ENCODE measurements around the gene TNF. TPM values are rescaled to one million over a fixed set of nuclear protein-coding genes. Genes with fewer than 3 reads are reported as not detected.

The TNF gene
- total and polyA plus RNA-seq, 3 donors from 2014 or later: 0.24 to 1.1 (median 0.31) TPM

DNA sequence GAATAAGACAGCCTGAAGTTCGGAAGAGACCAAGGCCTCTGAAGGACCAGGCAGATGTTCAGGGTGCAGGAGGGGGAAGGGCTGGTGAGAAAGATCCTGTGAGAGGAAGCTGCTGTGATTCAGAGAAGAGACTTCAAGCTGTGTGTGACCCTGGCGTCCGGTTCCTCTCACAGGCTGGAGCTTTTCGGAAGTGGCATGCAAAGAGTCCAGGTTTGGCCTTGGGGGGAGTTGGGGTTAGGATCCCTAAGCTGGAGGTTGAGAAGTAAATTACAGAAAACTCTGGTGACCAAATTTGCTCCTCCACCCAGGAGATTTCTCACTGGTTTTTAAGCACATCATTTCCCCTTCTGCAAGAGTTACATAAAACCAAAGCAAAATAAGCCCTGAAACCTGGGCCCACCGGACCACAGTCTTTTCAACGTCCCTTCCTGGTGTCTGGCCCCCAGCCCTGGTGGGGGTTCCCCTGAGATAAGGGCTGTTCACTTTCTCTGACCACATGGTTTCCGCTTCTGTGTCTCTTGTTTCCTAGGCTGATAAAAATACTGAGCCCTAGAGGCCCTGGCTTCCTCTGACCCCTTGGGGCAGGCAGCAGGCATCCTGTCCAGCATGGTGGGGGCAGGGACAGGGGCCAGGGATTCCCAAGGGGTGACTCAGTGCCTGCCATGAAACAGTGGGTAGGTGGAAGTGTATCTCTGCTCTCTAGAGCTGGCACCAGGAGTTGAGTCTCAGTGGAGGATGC is 15.2 kb upstream of the TNF start:
- WGBS, 2 donors: 68 to 69% methylated on average over 7 of the region's 7 CpGs
- TF ChIP-seq, protein P1, sequence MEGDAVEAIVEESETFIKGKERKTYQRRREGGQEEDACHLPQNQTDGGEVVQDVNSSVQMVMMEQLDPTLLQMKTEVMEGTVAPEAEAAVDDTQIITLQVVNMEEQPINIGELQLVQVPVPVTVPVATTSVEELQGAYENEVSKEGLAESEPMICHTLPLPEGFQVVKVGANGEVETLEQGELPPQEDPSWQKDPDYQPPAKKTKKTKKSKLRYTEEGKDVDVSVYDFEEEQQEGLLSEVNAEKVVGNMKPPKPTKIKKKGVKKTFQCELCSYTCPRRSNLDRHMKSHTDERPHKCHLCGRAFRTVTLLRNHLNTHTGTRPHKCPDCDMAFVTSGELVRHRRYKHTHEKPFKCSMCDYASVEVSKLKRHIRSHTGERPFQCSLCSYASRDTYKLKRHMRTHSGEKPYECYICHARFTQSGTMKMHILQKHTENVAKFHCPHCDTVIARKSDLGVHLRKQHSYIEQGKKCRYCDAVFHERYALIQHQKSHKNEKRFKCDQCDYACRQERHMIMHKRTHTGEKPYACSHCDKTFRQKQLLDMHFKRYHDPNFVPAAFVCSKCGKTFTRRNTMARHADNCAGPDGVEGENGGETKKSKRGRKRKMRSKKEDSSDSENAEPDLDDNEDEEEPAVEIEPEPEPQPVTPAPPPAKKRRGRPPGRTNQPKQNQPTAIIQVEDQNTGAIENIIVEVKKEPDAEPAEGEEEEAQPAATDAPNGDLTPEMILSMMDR (IDR thresholded peaks at IDR 0.05): no peak
- no peak for TF ChIP-seq POLR2A (IDR thresholded peaks at IDR 0.05)
- no peaks in the 10 kb centered on the region for H3K9me3 ChIP-seq
- H3K4me1 ChIP-seq: no peaks in the 10 kb centered on the region
- no peak for DNase-seq
- no peaks in the 10 kb centered on the region for H3K27me3 ChIP-seq
- no peaks in the 10 kb centered on the region for H3K36me3 ChIP-seq (ENCODE audit: low read depth, missing control alignments)
- intact Hi-C loops (cut with DNase I; ENCODE audit: low total_unique reads): no loop called here
- H3K27ac ChIP-seq: no peak overlapping the region
- H3K4me3 ChIP-seq: no peak overlapping the region

DNA sequence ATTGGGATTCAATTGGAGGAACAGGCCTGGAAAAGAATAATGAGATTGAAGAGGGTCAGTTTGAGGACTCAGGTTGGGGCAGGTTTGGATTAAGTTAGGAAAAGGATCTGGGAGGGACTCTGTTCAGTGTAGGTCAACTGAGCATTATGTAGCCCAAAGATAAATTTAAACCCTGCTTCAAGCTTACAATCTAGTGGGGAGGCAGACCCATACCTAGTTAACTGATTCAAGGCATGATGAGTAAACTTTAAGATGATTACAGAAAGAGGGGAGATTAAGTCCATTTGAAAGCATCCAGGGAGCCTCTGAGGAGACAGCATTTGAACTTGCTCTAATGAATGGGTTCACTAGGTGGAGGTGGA is 14.7 kb upstream of the TNF start:
- DNase-seq: no peak
- TF ChIP-seq, protein P1 (IDR thresholded peaks at IDR 0.05): no peak
- TF ChIP-seq POLR2A (IDR thresholded peaks at IDR 0.05): no peak
- Histone ChIP-seq H3K9me3 (no peaks in the 10 kb centered on the region), H3K4me1 (no peaks in the 10 kb centered on the region), H3K36me3 (ENCODE audit: low read depth, missing control alignments) (no peaks in the 10 kb centered on the region), H3K27ac (no peak overlapping the region), H3K4me3 (no peak overlapping the region), H3K27me3 (no peaks in the 10 kb centered on the region)
- intact Hi-C loops (cut with DNase I; ENCODE audit: low total_unique reads): no loop called here

DNA sequence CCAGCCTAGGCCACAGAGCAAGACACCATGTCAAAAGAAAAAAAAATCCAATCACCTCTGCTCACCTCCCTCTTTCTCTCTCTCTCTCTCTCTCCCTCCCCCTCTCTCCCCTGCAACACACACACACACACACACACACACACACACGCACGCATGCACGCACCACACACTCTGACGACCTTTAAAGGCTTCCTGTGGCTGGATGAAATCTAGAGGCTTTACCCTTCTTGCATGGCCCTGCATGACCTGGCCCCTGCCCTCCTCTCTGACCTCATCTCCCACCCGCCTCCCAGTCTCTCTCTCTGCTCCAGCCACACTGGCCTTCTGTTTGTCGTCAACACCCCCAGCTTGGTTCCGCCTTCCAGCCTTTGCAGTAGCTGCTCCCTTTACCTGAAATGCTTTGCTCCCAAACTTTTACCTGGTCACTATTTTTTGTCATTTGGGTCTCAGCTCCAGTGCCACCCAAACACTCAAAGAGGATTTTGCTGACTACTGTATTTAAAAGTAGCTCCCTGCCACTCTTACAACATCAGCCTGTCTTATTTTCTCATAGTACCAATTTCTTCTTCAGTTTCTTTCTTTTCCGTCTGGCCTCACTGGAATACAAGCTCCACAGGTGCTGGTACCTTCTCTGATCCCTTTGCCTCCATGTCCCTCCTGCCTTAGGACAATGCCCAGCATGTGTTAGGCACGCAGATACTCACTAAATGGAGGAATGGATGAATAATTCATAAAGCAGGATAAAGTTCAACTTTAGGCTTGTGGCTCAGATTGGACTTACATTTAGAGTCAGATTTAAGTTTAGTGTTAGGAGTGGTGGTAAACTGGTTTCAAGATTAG is 7.6 kb upstream of the TNF start:
- intact Hi-C loops (cut with DNase I; ENCODE audit: low total_unique reads): no loop called here
- no peak overlapping the region for H3K4me3 ChIP-seq
- TF ChIP-seq, protein P1 (IDR thresholded peaks at IDR 0.05): no peak
- TF ChIP-seq POLR2A (IDR thresholded peaks at IDR 0.05): no peak
- no peak overlapping the region for H3K27ac ChIP-seq
- no peaks in the 10 kb centered on the region for H3K27me3 ChIP-seq
- no peaks in the 10 kb centered on the region for H3K4me1 ChIP-seq
- WGBS, 2 donors: 52 to 66% methylated on average over 7 to 9 of the region's 9 CpGs
- H3K36me3 ChIP-seq (ENCODE audit: low read depth, missing control alignments): no peaks in the 10 kb centered on the region
- DNase-seq: no peak
- H3K9me3 ChIP-seq: no peaks in the 10 kb centered on the region

DNA sequence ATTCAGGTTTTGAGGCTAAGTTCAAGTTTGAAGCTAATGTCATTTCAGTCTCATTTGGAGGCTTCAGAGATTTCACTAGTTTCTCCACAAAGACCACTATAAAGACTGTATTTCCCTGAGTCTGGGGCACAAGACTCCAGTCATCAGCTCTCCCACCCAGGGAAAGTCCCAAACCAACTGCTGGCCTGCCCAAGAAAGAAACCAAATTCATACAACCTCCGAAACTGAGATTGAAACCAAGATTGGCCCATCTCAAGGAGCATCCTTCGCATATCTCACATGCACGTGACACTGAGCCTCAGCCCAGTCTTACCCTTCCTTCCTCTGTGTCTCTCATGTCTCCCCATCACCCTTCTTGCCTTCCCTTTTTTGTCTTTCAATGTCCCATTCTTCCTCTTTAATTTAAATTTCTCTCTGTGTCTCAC is 6.8 kb upstream of the TNF start:
- no peaks in the 10 kb centered on the region for H3K36me3 ChIP-seq (ENCODE audit: low read depth, missing control alignments)
- no peak for DNase-seq
- H3K27me3 ChIP-seq: no peaks in the 10 kb centered on the region
- no peaks in the 10 kb centered on the region for H3K9me3 ChIP-seq
- 76 to 82% methylated on average over 3 of the region's 3 CpGs for WGBS, 2 donors
- TF ChIP-seq, protein P1 (IDR thresholded peaks at IDR 0.05): no peak
- no peak for TF ChIP-seq POLR2A (IDR thresholded peaks at IDR 0.05)
- intact Hi-C loops (cut with DNase I; ENCODE audit: low total_unique reads): no loop called here
- H3K4me3 ChIP-seq: no peak overlapping the region
- no peak overlapping the region for H3K27ac ChIP-seq
- H3K4me1 ChIP-seq: no peaks in the 10 kb centered on the region

Measured in testis (tissue), 3 donors.